ENCODE measurements around the gene RPL18.

The RPL18 gene

DNA sequence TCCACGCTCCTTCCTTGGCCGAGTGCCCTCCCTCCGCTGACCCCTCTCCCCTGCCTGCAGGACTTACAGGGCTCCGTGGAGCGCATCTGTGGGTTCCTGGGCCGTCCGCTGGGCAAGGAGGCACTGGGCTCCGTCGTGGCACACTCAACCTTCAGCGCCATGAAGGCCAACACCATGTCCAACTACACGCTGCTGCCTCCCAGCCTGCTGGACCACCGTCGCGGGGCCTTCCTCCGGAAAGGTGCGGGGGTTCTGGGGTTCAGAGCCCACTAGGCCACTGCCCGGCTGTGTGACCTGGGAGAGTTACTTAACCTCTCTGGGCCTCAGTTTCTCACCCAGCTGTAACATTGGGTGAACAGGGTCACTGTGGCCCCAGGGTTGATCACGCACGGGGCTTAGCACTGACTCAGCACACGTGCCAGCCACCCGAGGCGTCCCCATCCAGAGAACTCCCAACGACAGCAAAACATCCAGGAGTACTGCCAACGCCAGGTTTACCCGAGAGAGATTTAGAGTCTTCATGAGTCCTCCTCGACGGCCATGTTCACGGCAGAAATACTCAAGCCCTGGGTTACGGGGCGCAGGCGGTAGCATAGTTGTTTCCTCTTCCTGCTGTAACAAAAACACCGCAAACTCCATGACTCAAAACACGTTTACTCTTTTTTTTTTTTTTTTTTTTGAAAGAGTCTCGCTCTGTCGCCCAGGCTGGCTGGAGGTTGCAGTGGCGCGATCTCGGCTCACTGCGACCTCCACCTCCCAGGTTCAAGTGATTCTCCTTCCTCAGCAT, 22.1 kb downstream of the RPL18 start:
- no peak overlapping the region for H3K27ac ChIP-seq
- TF ChIP-seq, protein P1, sequence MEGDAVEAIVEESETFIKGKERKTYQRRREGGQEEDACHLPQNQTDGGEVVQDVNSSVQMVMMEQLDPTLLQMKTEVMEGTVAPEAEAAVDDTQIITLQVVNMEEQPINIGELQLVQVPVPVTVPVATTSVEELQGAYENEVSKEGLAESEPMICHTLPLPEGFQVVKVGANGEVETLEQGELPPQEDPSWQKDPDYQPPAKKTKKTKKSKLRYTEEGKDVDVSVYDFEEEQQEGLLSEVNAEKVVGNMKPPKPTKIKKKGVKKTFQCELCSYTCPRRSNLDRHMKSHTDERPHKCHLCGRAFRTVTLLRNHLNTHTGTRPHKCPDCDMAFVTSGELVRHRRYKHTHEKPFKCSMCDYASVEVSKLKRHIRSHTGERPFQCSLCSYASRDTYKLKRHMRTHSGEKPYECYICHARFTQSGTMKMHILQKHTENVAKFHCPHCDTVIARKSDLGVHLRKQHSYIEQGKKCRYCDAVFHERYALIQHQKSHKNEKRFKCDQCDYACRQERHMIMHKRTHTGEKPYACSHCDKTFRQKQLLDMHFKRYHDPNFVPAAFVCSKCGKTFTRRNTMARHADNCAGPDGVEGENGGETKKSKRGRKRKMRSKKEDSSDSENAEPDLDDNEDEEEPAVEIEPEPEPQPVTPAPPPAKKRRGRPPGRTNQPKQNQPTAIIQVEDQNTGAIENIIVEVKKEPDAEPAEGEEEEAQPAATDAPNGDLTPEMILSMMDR (conservative IDR thresholded peaks at IDR 0.05), result no peak

GRCh38 chr19:48596237-48596636, 22.7 kb downstream of the RPL18 start:
- H3K27ac ChIP-seq, result no peak overlapping the region
- TF ChIP-seq, protein P1 (conservative IDR thresholded peaks at IDR 0.05), result no peak

- H3K27ac ChIP-seq, result no peak overlapping the region
- TF ChIP-seq, protein P1 (conservative IDR thresholded peaks at IDR 0.05), result no peak
Measured at GRCh38 chr19:48595833-48596232, 23.1 kb downstream of the RPL18 start.

DNA sequence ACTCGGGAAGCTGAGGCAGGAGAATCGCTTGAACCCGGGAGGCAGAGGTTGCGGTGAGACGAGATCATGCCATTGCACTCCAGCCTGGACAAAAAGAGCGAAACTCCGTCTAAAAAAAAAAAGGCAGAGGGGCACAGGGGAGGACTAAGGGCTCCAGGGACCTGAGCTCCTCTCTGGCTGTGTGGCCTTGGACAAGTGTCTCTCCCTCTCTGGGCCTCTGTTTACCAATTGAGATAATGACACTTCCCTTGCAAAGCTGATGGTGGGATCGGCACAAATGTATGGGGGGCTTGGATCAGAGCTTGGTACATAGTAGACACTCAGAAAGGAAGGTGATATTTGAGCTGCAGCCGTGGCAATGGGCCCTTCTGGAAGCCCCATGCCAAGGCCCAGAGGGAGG, 23.8 kb downstream of the RPL18 start:
- TF ChIP-seq, protein P1 (conservative IDR thresholded peaks at IDR 0.05), result no peak
- no peak overlapping the region for H3K27ac ChIP-seq

GRCh38 chr19:48591021-48591420, 28.0 kb downstream of the RPL18 start:
- TF ChIP-seq, protein P1 (conservative IDR thresholded peaks at IDR 0.05), result no peak
- no peak overlapping the region for H3K27ac ChIP-seq

GRCh38 chr19:48588670-48589401, 30.1 kb downstream of the RPL18 start:
- peak overlapping the region; percentile 9; the same call in 1 of the 2 replicates for H3K27ac ChIP-seq
- TF ChIP-seq, protein P1 (conservative IDR thresholded peaks at IDR 0.05), result peak; percentile 98

GRCh38 chr19:48587387-48587786, 31.6 kb downstream of the RPL18 start:
- TF ChIP-seq, protein P1 (conservative IDR thresholded peaks at IDR 0.05), result no peak
- no peak overlapping the region for H3K27ac ChIP-seq

All from VCaP (cell line).